Gastroesophageal sphincter (tissue), 4 donors: Measurements from ENCODE around the gene AREL1. TPM values are rescaled to one million over a fixed set of nuclear protein-coding genes. Genes with fewer than 3 reads are reported as not detected.

Experiments used
- ATAC-seq: fragments of 150-250 bp; one replicate; pipeline ENCODE4 v1.9.1; 2016; ENCODE audit warnings: mild to moderate bottlenecking, moderate library complexity
- H3K27ac ChIP-seq, 4 donors: fragments of 200-600 bp; sonication (generic) in 3 of 4; 1 replicate in 3 of 4; 2 replicates in 1 of 4; pipeline ENCODE4 v1.5.1; 2016 to 2019
- H3K27me3 ChIP-seq: fragments of 200-600 bp; sonication (generic); one replicate; pipeline ENCODE4 v1.5.1; 2019
- H3K36me3 ChIP-seq, 2 donors: fragments of 200-600 bp; sonication (generic); one replicate each; pipeline ENCODE4 v1.5.1; 2019; ENCODE audit warnings: control low read depth in 1 of 2
- H3K4me1 ChIP-seq, 3 donors: fragments of 200-600 bp; sonication (generic); 1 replicate in 2 of 3; 2 replicates in 1 of 3; pipeline ENCODE4 v1.5.1; 2016 to 2019; ENCODE audit warnings: control low read depth in 2 of 3
- H3K4me3 ChIP-seq, 2 donors: fragments of 200-600 bp; sonication (generic); one replicate each; pipeline ENCODE4 v1.5.1; 2019; ENCODE audit warnings: mild to moderate bottlenecking in 1 of 2, moderate library complexity in 1 of 2
- H3K9me3 ChIP-seq, 3 donors: fragments of 200-600 bp; sonication (generic); one replicate each; pipeline ENCODE4 v1.5.1; 2017 to 2019; ENCODE audit warnings: control low read depth in 2 of 3
- EP300 ChIP-seq: sonication (generic); formaldehyde crosslinking; IDR thresholded peaks from one replicate; pipeline ENCODE4 v1.6.1; 2017; ENCODE audit warnings: antibody characterized with exemption, mild to moderate bottlenecking
- POLR2A ChIP-seq, 2 donors: fragments of 450-650 bp; IDR thresholded peaks; one replicate each; pipeline ENCODE4 v1.6.1; 2017; ENCODE audit warnings: antibody characterized with exemption in 2 of 2, mild to moderate bottlenecking in 2 of 2, moderate library complexity in 1 of 2
- POLR2AphosphoS5 ChIP-seq: sonication (generic); formaldehyde crosslinking; IDR thresholded peaks from one replicate; pipeline ENCODE4 v1.6.1; 2017; ENCODE audit warnings: antibody characterized with exemption
- WGBS, 2 donors: methylation state at CpG; one replicate each; pipeline ENCODE4 v1.1.5; 2018; ENCODE audit warnings: low coverage in 1 of 2; 5-methylcytosine and 5-hydroxymethylcytosine counted together
- total RNA-seq, 4 donors: library from RNA; depleted of rRNA; stranded (reverse); fragments of >200 nt; gene quantifications; one replicate each; pipeline ENCODE4 v1.1.0, GENCODE V29; 2016
- TF ChIP-seq, protein P1 (sequence below), 4 experiments: fragments of 200-600 bp in 2 of 4; fragments of 450-650 bp in 2 of 4; sonication (generic) in 1 of 4; IDR thresholded peaks; one replicate each; pipeline ENCODE4 v1.5.1; 2017 to 2019; ENCODE audit warnings: antibody characterized with exemption in 4 of 4, mild to moderate bottlenecking in 2 of 4, moderate library complexity in 2 of 4

Gene AREL1
- total RNA-seq, 4 donors from 2014 or later: 14.3 to 39.9 (median 19.9) TPM

DNA sequence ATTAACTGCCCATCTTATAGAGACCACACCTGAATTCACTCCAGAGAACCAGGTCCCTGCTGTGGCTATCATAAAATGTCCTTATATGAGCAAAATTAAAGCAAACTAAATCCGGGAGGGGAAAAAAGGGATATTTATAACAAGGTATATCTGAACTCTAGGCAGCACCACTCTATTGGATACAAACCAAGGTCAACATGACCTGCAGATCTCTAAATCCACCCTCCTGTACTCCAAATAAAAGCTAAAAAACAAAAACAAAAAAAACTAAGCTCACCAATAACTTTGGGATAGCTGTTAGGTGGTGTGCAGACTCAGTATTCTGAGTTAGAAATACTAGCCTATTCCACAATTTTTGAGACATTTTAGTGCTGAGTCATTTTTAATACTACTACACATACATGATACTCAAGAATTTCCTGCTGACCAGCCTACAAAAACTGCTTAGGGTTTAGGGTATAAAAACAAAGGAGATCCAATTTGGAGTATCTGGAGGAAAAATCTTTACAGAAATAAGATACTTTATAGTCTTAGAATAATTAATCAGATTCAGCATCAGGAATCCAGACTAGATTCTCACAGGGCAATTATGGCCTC is 54.2 kb downstream of the AREL1 start:
- no peak for ATAC-seq
- H3K27ac ChIP-seq: no peak overlapping the region
- TF ChIP-seq, protein P1, sequence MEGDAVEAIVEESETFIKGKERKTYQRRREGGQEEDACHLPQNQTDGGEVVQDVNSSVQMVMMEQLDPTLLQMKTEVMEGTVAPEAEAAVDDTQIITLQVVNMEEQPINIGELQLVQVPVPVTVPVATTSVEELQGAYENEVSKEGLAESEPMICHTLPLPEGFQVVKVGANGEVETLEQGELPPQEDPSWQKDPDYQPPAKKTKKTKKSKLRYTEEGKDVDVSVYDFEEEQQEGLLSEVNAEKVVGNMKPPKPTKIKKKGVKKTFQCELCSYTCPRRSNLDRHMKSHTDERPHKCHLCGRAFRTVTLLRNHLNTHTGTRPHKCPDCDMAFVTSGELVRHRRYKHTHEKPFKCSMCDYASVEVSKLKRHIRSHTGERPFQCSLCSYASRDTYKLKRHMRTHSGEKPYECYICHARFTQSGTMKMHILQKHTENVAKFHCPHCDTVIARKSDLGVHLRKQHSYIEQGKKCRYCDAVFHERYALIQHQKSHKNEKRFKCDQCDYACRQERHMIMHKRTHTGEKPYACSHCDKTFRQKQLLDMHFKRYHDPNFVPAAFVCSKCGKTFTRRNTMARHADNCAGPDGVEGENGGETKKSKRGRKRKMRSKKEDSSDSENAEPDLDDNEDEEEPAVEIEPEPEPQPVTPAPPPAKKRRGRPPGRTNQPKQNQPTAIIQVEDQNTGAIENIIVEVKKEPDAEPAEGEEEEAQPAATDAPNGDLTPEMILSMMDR (IDR thresholded peaks at IDR 0.05): no peak
- TF ChIP-seq POLR2A (IDR thresholded peaks at IDR 0.05) (no peak), EP300 (no peak), POLR2AphosphoS5 (no peak)
- no peak overlapping the region for H3K4me3 ChIP-seq
- no peaks in the 10 kb centered on the region for H3K9me3 ChIP-seq
- peaks cover 0 to 33% (median 3%) of the 10 kb centered on the region in 3 donors for H3K4me1 ChIP-seq
- 64 to 83% methylated on average over 1 of the region's 1 CpG for WGBS, 2 donors
- no peaks in the 10 kb centered on the region for H3K27me3 ChIP-seq
- H3K36me3 ChIP-seq: peaks cover 0 to 72% of the 10 kb centered on the region in 2 donors

DNA sequence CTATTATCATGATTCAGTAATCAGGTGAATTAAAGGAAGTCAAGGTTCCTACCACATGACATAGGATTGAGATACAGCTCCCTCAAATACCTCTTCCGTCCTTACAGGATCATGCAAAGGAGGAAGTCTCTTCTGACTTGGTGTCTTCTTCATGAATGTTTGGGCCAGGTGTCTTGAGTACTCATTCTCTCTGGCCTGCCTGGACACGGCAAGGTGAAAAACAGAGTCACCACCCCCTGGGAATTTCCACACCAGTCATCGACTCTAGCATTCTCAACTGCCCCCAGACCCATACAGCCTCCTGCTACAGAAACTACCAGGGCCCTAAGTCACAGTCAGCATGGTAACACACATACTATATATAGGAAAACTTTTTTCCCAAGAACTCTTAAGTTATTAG is 55.9 kb downstream of the AREL1 start:
- Histone ChIP-seq H3K9me3 (no peaks in the 10 kb centered on the region), H3K27me3 (no peaks in the 10 kb centered on the region), H3K27ac (no peak overlapping the region), H3K36me3 (peaks cover 0 to 55% of the 10 kb centered on the region in 2 donors), H3K4me3 (no peak overlapping the region), H3K4me1 (peaks cover 0 to 20% (median 3%) of the 10 kb centered on the region in 3 donors)
- TF ChIP-seq POLR2AphosphoS5 (no peak), POLR2A (IDR thresholded peaks at IDR 0.05) (no peak), EP300 (no peak)
- TF ChIP-seq, protein P1 (IDR thresholded peaks at IDR 0.05): no peak
- ATAC-seq: no peak
- 86 to 100% methylated on average over 2 to 3 of the region's 3 CpGs for WGBS, 2 donors

- H3K9me3 ChIP-seq: no peaks in the 10 kb centered on the region
- no peaks in the 10 kb centered on the region for H3K27me3 ChIP-seq
- TF ChIP-seq EP300 (no peak), POLR2A (IDR thresholded peaks at IDR 0.05) (no peak), POLR2AphosphoS5 (no peak)
- TF ChIP-seq, protein P1 (IDR thresholded peaks at IDR 0.05): no peak
- peaks cover 0 to 44% of the 10 kb centered on the region in 2 donors for H3K36me3 ChIP-seq
- H3K4me3 ChIP-seq: no peak overlapping the region
- 88 to 89% methylated on average over 2 of the region's 2 CpGs for WGBS, 2 donors
- H3K27ac ChIP-seq: peak overlapping the region in 3 of 4 donors; percentile 36 to 53 (median 37)
- H3K4me1 ChIP-seq: peaks cover 0 to 8% (median 0%) of the 10 kb centered on the region in 3 donors
- ATAC-seq: peak; percentile 74
Measured at GRCh38 chr14:74655599-74656395, 57.1 kb downstream of the AREL1 start.

- Histone ChIP-seq H3K27me3 (no peaks in the 10 kb centered on the region), H3K4me1 (peaks cover 0 to 8% (median 0%) of the 10 kb centered on the region in 3 donors), H3K27ac (peak overlapping the region in 3 of 4 donors; percentile 36 to 53 (median 37)), H3K4me3 (no peak overlapping the region), H3K9me3 (no peaks in the 10 kb centered on the region), H3K36me3 (peaks cover 0 to 35% of the 10 kb centered on the region in 2 donors)
- no peak for ATAC-seq
- WGBS, 2 donors: 72 to 83% methylated on average over 3 of the region's 3 CpGs
- TF ChIP-seq POLR2A (IDR thresholded peaks at IDR 0.05) (no peak), EP300 (no peak), POLR2AphosphoS5 (no peak)
- TF ChIP-seq, protein P1 (IDR thresholded peaks at IDR 0.05): no peak
Measured at GRCh38 chr14:74654931-74655330, 57.9 kb downstream of the AREL1 start.
